GM21528 (cell line): Measurements from ENCODE around the gene TRPV4.

Experiments used
- ATAC-seq: cut with Tn5 transposase; IDR thresholded peaks from one replicate; pipeline ENCODE4 v1.9.1; 2021; ENCODE audit warnings: mild to moderate bottlenecking, moderate library complexity; ENCODE audit not compliant: unreplicated experiment, low FRiP score

Gene TRPV4

GRCh38 chr12:109783135-109783964 is 49.8 kb downstream of the TRPV4 start:
- no peak for ATAC-seq

GRCh38 chr12:109782326-109782703 is 50.9 kb downstream of the TRPV4 start:
- ATAC-seq: no peak

DNA sequence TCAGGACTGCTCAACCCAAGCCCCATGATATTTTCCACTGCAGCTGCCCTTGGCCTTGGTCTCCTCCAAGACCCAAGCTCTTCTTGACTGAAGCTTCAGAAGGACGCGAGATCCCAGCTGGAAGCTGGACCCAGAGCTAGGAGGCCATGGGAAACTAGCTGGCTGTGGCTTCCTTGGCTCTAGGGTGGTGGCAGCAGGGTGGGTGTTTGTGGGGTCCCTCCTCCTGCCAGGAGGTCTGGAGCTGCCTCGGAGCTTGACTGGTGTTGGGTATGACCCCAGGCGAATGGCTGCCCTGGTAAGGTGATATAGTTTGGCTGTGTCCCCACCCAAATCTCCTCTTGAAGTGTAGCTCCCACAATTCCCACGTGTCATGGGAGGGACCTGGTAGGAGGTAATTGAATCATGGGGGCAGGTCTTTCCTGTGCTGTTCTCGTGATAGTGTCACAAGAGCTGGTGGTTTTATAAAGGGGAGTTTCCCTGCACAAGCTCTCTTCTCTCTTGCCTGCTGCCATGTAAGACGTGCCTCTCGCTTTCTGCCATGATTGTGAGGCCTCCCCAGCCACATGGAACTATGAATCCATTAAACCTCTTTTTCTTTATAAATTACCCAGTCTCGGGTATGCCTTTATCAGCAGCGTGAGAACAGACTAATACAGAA is 51.4 kb downstream of the TRPV4 start:
- ATAC-seq: no peak

DNA sequence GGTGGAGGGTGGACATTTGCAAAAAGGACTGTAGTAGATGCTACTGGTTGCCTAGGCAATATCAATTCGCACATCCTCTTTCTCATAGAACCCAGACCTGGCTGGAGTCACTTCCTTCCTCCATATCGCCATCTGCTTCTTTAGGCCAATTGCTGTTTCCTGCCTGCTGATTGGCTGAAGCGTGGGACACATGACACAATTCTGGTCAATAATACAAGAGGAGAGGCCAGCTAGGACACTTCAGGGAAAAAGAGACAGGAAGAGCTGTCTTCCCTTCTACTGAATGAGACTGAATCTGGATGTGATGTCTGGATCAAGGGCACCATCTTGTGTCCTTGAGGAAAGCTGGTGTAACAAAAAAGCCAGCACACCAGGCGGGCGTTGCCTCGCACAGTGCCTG is 53.8 kb downstream of the TRPV4 start:
- ATAC-seq: no peak

- no peak for ATAC-seq
Observed at GRCh38 chr12:109778684-109779083, 54.5 kb downstream of the TRPV4 start.

DNA sequence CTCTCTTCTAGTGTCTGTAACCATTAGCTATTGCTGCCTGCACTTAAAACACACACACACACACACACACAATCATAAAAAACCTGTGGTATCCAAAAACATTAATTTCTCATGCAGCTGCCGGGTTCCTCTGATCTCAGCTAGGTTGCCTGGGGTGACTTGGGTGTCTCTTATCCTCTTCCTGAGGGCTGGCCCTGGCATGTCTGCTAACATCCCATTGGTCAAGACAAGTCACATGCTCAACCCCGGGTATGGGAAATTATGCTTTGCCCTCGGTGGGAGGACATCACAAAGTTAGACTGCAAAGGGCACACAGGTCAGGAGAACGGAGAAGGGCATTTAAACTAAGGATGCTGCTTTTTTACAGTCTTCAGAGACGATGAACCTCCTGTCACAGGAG is 55.7 kb downstream of the TRPV4 start:
- ATAC-seq: no peak

- ATAC-seq: no peak
Observed at GRCh38 chr12:109776624-109777023, 56.6 kb downstream of the TRPV4 start.

- no peak for ATAC-seq
Observed at GRCh38 chr12:109775172-109775881, 57.9 kb downstream of the TRPV4 start.

GRCh38 chr12:109773384-109774011 is 59.7 kb downstream of the TRPV4 start:
- ATAC-seq: no peak

DNA sequence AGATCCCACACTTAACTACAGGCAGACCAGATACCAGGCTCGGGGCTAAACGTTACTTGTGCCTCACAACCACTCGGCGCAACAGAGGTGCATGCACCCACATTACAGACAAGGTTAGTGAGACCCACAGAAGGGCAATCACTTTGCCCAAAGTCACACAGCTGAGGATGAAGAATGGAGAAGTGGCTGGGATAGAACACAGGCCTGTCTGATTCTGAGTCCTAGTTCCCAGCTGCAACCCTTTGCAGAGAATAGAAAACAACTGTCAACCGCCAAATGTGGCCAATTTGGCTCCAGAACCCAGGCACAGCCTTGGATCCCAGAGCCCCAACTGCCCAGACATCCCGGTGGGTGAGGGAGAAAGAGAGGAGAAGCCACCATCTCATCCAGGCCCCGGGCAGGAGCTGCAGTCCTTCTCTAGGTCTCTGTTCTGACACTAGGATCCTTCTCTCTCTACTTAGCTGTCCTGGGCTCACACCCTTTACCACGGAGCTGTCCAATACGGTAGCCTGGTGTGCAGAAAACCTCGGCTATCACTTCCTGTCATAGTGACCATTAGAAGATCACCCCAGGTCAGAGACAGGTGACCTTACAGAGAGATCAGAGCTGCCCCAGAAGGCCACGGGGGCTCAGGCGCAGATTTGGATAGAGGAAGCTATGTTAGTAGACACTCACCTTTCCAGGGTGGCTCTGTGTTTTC is 60.4 kb downstream of the TRPV4 start:
- no peak for ATAC-seq

DNA sequence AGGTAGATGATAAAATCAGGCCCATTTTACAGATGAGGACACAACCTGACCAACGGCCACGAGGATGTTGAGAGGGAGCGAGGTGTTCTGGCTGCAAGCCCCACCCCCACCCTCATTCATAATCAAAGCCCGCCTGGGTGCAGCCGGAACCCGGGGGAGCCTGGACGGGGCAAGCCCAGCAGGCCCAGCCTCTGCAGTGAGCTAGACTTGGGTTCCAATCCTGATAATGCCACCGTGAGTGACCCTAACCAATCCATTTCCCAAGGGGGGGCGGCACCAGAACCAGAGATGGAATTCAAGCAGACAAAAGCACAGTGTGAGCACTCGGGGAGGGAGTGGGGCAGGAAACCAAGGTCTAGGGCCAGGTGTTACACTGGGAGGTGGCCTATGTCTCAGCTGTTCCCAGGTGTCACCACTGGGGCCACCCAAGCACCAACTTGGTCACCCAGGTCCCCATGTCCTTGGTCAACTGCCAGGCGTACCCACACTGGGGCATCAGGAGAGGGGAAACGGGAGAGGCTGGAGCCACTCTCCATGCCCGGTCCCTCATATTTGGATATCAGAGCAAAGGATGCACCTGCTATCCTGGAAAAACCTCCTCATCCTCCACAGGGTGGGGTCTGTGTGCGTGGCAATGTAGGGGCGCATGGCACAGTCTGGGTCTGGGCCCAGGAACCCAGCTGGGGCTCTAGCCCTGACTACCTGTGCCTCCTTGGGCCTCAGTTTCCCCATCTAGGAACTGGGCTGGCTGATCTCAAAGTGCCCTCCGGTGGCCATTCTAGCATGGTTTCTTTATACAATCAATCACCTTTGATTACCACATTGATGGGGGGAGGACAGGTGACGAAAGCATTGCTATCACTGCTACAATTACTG is 61.2 kb downstream of the TRPV4 start:
- no peak for ATAC-seq

DNA sequence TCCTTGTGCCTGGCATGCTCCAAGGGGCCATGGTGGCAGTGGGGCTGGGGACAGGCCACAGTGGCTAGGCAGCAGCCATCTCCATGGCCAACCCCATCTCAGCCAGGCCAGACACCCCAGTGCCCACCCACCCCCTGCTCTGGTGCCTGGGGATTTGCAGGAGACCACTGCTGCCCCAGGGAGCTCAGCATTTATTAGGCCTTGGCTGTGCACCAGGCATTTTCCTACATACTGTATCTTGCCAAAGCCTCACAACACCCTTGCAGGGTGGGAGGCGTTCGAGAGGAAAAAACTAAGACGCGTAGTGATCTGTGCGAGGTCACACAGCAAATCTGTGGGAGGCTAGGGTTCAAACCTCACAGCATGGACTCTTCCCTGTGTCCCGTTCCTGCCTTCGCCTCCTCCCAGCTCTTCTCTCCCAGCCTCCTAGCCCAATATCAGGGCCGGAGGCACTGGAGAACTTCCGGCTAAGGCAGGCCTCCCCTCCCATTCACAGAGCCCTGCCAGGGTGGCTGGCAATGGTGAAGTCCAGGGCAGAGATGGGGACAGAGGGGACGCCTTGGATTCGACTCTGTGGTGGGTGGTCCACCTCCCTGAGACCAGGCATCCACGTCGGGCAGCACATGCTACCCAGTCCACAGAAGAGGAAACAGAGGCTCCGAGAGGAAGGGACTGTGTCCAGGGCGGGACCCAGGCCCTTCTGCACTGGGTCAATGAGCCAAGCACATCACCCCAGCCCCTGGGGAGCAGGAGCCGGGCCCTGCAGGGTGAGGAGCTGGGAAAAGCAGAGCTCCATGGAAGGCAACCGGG is 62.1 kb downstream of the TRPV4 start:
- no peak for ATAC-seq

DNA sequence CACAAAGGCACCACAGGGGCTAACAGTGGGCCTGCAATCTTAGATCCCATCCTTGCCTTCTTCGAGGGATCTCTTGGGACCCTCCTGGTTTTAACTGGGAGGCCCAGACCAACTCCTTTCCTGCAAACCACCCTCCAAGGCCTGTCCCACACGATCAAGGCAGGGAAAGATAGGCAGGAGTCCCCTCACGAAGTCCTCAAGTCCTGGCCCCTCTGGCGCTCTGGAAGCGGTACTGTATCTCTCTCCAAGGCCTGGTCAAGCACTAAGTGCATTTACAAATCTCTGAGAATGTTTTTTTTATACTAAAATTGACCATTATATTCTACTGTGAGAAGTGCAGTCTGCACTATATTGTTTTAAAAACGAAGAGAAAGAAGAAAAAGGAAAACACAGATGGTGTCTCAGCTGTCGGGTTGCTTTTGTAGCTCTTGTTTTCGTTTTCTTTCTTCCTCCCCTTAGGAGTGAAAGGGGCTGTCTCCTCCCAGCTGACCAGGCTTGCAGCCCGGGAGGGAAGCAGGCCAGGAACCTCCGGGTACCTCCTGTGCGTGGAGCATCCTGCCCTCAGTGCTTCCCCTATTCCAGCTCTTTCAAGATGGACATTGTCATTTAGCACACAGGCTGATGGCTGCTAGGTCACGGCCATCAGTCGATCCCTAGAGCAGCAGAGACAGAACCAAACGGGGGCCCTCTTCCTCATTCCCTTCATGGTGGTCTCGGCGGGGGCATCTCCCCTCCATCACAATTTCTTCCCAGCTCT is 62.9 kb downstream of the TRPV4 start:
- ATAC-seq: no peak

DNA sequence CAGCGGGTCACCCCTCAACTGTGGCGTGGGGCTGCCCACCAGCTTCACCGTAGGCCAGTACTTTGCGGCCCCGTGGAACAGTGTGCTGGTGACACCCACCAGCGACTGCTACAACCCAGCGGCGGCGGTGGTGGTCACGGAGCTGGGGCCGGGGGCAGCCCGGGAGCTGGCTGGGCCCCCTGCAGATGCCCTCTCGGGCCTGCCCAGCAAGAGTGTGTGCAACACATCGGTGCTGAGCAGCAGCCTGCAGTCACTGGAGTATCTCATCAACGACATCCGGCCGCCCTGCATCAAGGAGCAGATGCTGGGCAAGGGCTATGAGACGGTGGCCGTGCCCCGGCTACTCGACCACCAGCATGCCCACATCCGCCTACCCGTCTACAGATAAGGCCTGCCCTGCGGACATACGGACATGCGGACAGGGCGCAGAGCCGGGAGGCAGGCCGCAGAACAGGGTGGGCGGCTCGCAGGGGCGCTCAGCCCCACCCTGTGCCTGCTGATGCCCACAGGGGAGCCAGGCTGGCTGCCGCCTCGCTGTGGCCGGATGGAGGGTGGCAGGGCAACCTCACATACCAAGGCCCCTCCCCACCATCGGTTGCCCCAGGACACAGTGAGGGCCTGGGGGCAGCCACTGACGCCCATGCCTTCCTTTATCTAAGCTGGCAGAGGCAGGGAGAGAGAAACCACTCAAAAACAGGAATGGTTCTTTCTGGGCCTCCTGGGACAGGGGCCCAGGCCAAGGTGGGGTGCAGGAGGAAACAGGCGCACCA is 64.1 kb downstream of the TRPV4 start:
- ATAC-seq: no peak

DNA sequence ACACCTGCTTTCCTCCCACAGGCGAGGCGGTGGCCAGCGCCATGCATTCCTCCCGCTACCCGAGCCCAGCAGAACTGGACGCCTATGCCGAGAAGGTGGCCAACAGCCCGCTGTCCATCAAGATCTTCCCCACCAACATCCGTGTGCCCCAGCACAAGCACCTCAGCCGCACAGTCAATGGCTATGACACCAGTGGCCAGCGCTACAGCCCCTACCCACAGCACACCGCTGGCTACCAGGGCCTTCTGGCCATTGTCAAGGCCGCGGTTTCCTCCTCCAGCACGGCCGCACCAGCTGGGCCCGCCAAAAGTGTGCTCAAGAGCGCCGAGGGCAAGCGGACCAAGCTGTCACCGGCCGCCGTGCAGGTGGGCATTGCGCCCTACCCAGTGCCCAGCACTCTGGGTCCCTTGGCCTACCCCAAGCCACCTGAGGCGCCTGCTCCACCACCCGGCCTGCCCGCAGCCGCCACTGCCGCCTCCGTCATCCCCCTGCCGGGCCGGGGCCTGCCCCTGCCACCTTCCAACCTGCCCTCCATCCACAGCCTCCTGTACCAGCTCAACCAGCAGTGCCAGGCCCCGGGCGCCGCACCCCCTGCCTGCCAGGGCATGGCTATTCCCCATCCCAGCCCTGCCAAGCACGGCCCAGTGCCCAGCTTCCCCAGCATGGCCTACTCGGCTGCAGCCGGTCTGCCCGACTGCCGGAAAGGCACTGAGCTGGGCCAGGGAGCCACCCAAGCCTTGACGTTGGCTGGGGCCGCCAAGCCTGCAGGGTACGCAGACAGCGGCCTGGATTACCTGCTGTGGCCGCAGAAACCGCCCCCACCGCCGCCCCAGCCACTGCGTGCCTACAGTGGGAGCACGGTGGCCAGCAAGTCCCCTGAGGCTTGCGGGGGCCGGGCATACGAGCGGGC is 65.0 kb downstream of the TRPV4 start:
- no peak for ATAC-seq

GRCh38 chr12:109767456-109767855 is 65.7 kb downstream of the TRPV4 start:
- no peak for ATAC-seq
